HG03469 (cell line): ENCODE measurements around the gene ZRANB3.

Experiments used
- ATAC-seq: cut with Tn5 transposase; IDR thresholded peaks from one replicate; pipeline ENCODE4 v1.9.1; 2021; ENCODE audit warnings: mild to moderate bottlenecking, moderate library complexity, moderate number of reproducible peaks; ENCODE audit not compliant: unreplicated experiment

The ZRANB3 gene

GRCh38 chr2:135256531-135257260, 274.3 kb downstream of the ZRANB3 start:
- no peak for ATAC-seq

- no peak for ATAC-seq
These were observed 275.8 kb downstream of the ZRANB3 start for GRCh38 chr2:135255208-135255607.

- no peak for ATAC-seq
These were observed 278.1 kb downstream of the ZRANB3 start for GRCh38 chr2:135252805-135253458.

- no peak for ATAC-seq
These were observed 282.4 kb downstream of the ZRANB3 start for GRCh38 chr2:135248611-135249010.

- ATAC-seq: no peak
These were observed 284.2 kb downstream of the ZRANB3 start for GRCh38 chr2:135246711-135247270.

GRCh38 chr2:135245071-135245470, 285.9 kb downstream of the ZRANB3 start:
- no peak for ATAC-seq

GRCh38 chr2:135238651-135239050, 292.4 kb downstream of the ZRANB3 start:
- ATAC-seq: no peak

- no peak for ATAC-seq
These were observed 300.9 kb downstream of the ZRANB3 start for GRCh38 chr2:135230150-135230549.

GRCh38 chr2:135227386-135227785, 303.6 kb downstream of the ZRANB3 start:
- no peak for ATAC-seq

GRCh38 chr2:135226961-135227360, 304.1 kb downstream of the ZRANB3 start:
- ATAC-seq: no peak

GRCh38 chr2:135225781-135226180, 305.2 kb downstream of the ZRANB3 start:
- no peak for ATAC-seq

GRCh38 chr2:135219226-135219625, 311.8 kb downstream of the ZRANB3 start:
- no peak for ATAC-seq

GRCh38 chr2:135218426-135218825, 312.6 kb downstream of the ZRANB3 start:
- no peak for ATAC-seq

- no peak for ATAC-seq
These were observed 318.3 kb downstream of the ZRANB3 start for GRCh38 chr2:135212757-135213156.

- ATAC-seq: no peak
These were observed 323.0 kb downstream of the ZRANB3 start for GRCh38 chr2:135208016-135208415.

- no peak for ATAC-seq
These were observed 327.1 kb downstream of the ZRANB3 start for GRCh38 chr2:135203944-135204343.

GRCh38 chr2:135202751-135203150, 328.3 kb downstream of the ZRANB3 start:
- no peak for ATAC-seq

- no peak for ATAC-seq
These were observed 332.5 kb downstream of the ZRANB3 start for GRCh38 chr2:135198481-135198880.

GRCh38 chr2:135190799-135191198, 340.2 kb downstream of the ZRANB3 start:
- no peak for ATAC-seq

GRCh38 chr2:135189148-135189547, 341.9 kb downstream of the ZRANB3 start:
- ATAC-seq: no peak

- ATAC-seq: no peak
These were observed 343.7 kb downstream of the ZRANB3 start for GRCh38 chr2:135187270-135187669.

- no peak for ATAC-seq
These were observed 345.0 kb downstream of the ZRANB3 start for GRCh38 chr2:135186054-135186453.
